OCI-LY3 (cell line): Measurements from ENCODE around the gene NR6A1.

Experiments
- CTCF ChIP-seq: fragments of 200-600, 300-600 bp; sonication (generic); IDR thresholded peaks from 2 replicates; pipeline ENCODE4 v1.5.1; 2014; ENCODE audit warnings: antibody characterized with exemption, low read length, low read depth
- EZH2phosphoT487 ChIP-seq: fragments of 200-600 bp; shearing (Covaris generic); IDR thresholded peaks from 2 replicates; pipeline ENCODE4 v1.6.1; 2018; ENCODE audit warnings: antibody characterized with exemption, mixed run types, low read depth

GRCh38 chr9:124762633-124763032, 8.5 kb downstream of the NR6A1 start:
- TF ChIP-seq CTCF = no peak
- TF ChIP-seq EZH2phosphoT487 = no peak
